Thoracic aorta (tissue), 2 donors: ENCODE data around the gene SNAP91. TPM values are rescaled to one million over a fixed set of nuclear protein-coding genes. Genes with fewer than 3 reads are reported as not detected.

Source experiments
- ATAC-seq: fragments of 150-250 bp; one replicate; pipeline ENCODE4 v1.8.0; 2017; ENCODE audit warnings: low read depth; ENCODE audit not compliant: insufficient number of reproducible peaks, low FRiP score
- DNase-seq: peaks from one replicate; pipeline ENCODE4 v3.0.0-alpha.2; 2020; ENCODE audit warnings: low spot score
- H3K27ac ChIP-seq, 2 donors: fragments of 200-600 bp; sonication (generic); 1 replicate in 1 of 2; 2 replicates in 1 of 2; pipeline ENCODE4 v1.5.1; 2016; ENCODE audit warnings: mild to moderate bottlenecking in 2 of 2, moderate library complexity in 2 of 2
- H3K27me3 ChIP-seq: fragments of 200-600 bp; sonication (generic); replicated peaks from 2 replicates; pipeline ENCODE4 v1.6.0; 2016; ENCODE audit warnings: mild to moderate bottlenecking; ENCODE audit not compliant: insufficient read depth
- H3K36me3 ChIP-seq: fragments of 200-600 bp; sonication (generic); one replicate; pipeline ENCODE4 v1.5.1; 2016
- H3K4me1 ChIP-seq, 2 donors: fragments of 200-600 bp; sonication (generic); 1 replicate in 1 of 2; 2 replicates in 1 of 2; pipeline versions ENCODE4 v1.5.1 to v1.6.0; 2016; ENCODE audit warnings: low read depth in 2 of 2, mild to moderate bottlenecking in 1 of 2; ENCODE audit not compliant: control insufficient read depth in 1 of 2
- H3K4me3 ChIP-seq: fragments of 200-600 bp; sonication (generic); 2 replicates; pipeline ENCODE4 v1.5.1; 2016; ENCODE audit warnings: mild to moderate bottlenecking
- H3K9me3 ChIP-seq: fragments of 200-600 bp; sonication (generic); 2 replicates; pipeline ENCODE4 v1.5.1; 2016
- CTCF ChIP-seq: fragments of 200-600 bp; sonication (generic); IDR thresholded peaks from one replicate; pipeline ENCODE4 v1.5.1; 2019; ENCODE audit warnings: antibody characterized with exemption
- total RNA-seq, 2 donors: library from RNA; depleted of rRNA; stranded (reverse); fragments of >200 nt; gene quantifications; one replicate each; pipeline versions ENCODE4 v1.1.0 to v1.2.3, GENCODE V29; 2016

The SNAP91 gene
- total RNA-seq, 2 donors from 2014 or later: 3.0 TPM

- Histone ChIP-seq H3K4me3 (no peak overlapping the region), H3K27ac (no peak overlapping the region), H3K4me1 (peaks cover 0 to 5% of the 10 kb centered on the region in 2 donors), H3K9me3 (no peaks in the 10 kb centered on the region), H3K36me3 (no peaks in the 10 kb centered on the region), H3K27me3 (no peaks in the 10 kb centered on the region)
- TF ChIP-seq CTCF: no peak
- ATAC-seq: no peak
- no peak for DNase-seq
These were observed 111.4 kb downstream of the SNAP91 start for GRCh38 chr6:83597511-83597910.

GRCh38 chr6:83597051-83597450 is 111.8 kb downstream of the SNAP91 start:
- no peaks in the 10 kb centered on the region for H3K27me3 ChIP-seq
- no peak for TF ChIP-seq CTCF
- no peaks in the 10 kb centered on the region for H3K9me3 ChIP-seq
- DNase-seq (no peak), ATAC-seq (no peak)
- no peak overlapping the region for H3K27ac ChIP-seq
- H3K36me3 ChIP-seq: no peaks in the 10 kb centered on the region
- H3K4me1 ChIP-seq: peaks cover 0 to 5% of the 10 kb centered on the region in 2 donors
- H3K4me3 ChIP-seq: no peak overlapping the region

- no peaks in the 10 kb centered on the region for H3K27me3 ChIP-seq
- no peaks in the 10 kb centered on the region for H3K9me3 ChIP-seq
- H3K4me3 ChIP-seq: no peak overlapping the region
- ATAC-seq (no peak), DNase-seq (no peak)
- no peak overlapping the region for H3K27ac ChIP-seq
- TF ChIP-seq CTCF: no peak
- no peaks in the 10 kb centered on the region for H3K36me3 ChIP-seq
- no peaks in the 10 kb centered on the region for H3K4me1 ChIP-seq
These were observed 114.0 kb downstream of the SNAP91 start for GRCh38 chr6:83594941-83595340.

- DNase-seq (no peak), ATAC-seq (no peak)
- Histone ChIP-seq H3K27ac (no peak overlapping the region), H3K4me3 (no peak overlapping the region), H3K4me1 (no peaks in the 10 kb centered on the region), H3K9me3 (no peaks in the 10 kb centered on the region), H3K36me3 (no peaks in the 10 kb centered on the region), H3K27me3 (no peaks in the 10 kb centered on the region)
- no peak for TF ChIP-seq CTCF
These were observed 115.5 kb downstream of the SNAP91 start for GRCh38 chr6:83593395-83593785.

- ATAC-seq (no peak), DNase-seq (no peak)
- peak; percentile 16 for TF ChIP-seq CTCF
- Histone ChIP-seq H3K4me3 (no peak overlapping the region), H3K9me3 (no peaks in the 10 kb centered on the region), H3K27me3 (no peaks in the 10 kb centered on the region), H3K27ac (no peak overlapping the region), H3K4me1 (no peaks in the 10 kb centered on the region), H3K36me3 (no peaks in the 10 kb centered on the region)
These were observed 116.0 kb downstream of the SNAP91 start for GRCh38 chr6:83592770-83593394.
